Measurements from ENCODE around the gene LAMA5.

DNA sequence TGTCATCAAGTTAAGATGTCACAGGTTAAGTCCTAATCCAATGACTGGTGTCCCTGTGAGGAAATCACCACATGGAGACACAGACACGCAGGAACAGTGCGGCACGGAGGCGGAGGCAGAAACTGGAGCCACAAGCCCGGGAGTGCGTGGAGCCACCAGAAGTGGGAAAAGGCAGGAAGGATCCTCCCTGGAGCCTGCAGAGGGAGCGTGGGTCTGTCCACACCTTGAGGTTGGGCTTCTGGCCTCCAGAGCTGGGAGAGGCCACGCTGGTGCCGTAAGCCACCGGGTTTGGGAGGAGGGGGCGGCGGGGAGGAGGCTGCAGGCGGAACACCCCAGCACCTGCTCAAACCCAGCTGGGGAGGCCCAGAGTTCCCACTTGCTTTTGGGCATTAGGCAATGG is 36.2 kb upstream of the LAMA5 start:
- TF ChIP-seq, protein P1, sequence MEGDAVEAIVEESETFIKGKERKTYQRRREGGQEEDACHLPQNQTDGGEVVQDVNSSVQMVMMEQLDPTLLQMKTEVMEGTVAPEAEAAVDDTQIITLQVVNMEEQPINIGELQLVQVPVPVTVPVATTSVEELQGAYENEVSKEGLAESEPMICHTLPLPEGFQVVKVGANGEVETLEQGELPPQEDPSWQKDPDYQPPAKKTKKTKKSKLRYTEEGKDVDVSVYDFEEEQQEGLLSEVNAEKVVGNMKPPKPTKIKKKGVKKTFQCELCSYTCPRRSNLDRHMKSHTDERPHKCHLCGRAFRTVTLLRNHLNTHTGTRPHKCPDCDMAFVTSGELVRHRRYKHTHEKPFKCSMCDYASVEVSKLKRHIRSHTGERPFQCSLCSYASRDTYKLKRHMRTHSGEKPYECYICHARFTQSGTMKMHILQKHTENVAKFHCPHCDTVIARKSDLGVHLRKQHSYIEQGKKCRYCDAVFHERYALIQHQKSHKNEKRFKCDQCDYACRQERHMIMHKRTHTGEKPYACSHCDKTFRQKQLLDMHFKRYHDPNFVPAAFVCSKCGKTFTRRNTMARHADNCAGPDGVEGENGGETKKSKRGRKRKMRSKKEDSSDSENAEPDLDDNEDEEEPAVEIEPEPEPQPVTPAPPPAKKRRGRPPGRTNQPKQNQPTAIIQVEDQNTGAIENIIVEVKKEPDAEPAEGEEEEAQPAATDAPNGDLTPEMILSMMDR (optimal IDR thresholded peaks at IDR 0.05 in 1 of 3, IDR thresholded peaks at IDR 0.05 in 1 of 3, conservative IDR thresholded peaks at IDR 0.05 in 1 of 3; ENCODE audit: extremely low read depth in 1 of 3, insufficient read depth in 2 of 3, low read length in 3 of 3) = peak in 1 of 3 experiments; percentile 5
- TF ChIP-seq EZH2 (IDR thresholded peaks at IDR 0.05; ENCODE audit: low read length) = no peak

Data from keratinocyte (primary cell).